Activated naive CD4-positive, alpha-beta T cell treated with anti-CD3 and anti-CD28 coated beads, Interleukin-2, amount 50 U/mL, for 24 hours (primary cell): ENCODE measurements around the gene PPTC7.
"Not testable (repeated sequence)": the region's sequence is repeated elsewhere in the genome, so short reads cannot be mapped to it uniquely, and the experiment has no call there.

Experiments used
- H3K27ac Mint-ChIP-seq: one replicate; pipeline ENCODE4 v1.8.0; 2021; ENCODE audit warnings: mild to moderate bottlenecking, mixed read lengths
- H3K27me3 Mint-ChIP-seq: one replicate; pipeline ENCODE4 v1.8.0; 2021; ENCODE audit warnings: mixed read lengths
- H3K36me3 Mint-ChIP-seq: one replicate; pipeline ENCODE4 v1.8.0; 2021; ENCODE audit warnings: mixed read lengths
- H3K4me1 Mint-ChIP-seq: one replicate; pipeline ENCODE4 v1.8.0; 2021; ENCODE audit warnings: mixed read lengths
- H3K4me3 Mint-ChIP-seq: one replicate; pipeline ENCODE4 v1.8.0; 2021; ENCODE audit warnings: mild to moderate bottlenecking, mixed read lengths
- H3K9me3 Mint-ChIP-seq: one replicate; pipeline ENCODE4 v1.8.0; 2021; ENCODE audit warnings: mixed read lengths

PPTC7 gene, protein sequence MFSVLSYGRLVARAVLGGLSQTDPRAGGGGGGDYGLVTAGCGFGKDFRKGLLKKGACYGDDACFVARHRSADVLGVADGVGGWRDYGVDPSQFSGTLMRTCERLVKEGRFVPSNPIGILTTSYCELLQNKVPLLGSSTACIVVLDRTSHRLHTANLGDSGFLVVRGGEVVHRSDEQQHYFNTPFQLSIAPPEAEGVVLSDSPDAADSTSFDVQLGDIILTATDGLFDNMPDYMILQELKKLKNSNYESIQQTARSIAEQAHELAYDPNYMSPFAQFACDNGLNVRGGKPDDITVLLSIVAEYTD

DNA sequence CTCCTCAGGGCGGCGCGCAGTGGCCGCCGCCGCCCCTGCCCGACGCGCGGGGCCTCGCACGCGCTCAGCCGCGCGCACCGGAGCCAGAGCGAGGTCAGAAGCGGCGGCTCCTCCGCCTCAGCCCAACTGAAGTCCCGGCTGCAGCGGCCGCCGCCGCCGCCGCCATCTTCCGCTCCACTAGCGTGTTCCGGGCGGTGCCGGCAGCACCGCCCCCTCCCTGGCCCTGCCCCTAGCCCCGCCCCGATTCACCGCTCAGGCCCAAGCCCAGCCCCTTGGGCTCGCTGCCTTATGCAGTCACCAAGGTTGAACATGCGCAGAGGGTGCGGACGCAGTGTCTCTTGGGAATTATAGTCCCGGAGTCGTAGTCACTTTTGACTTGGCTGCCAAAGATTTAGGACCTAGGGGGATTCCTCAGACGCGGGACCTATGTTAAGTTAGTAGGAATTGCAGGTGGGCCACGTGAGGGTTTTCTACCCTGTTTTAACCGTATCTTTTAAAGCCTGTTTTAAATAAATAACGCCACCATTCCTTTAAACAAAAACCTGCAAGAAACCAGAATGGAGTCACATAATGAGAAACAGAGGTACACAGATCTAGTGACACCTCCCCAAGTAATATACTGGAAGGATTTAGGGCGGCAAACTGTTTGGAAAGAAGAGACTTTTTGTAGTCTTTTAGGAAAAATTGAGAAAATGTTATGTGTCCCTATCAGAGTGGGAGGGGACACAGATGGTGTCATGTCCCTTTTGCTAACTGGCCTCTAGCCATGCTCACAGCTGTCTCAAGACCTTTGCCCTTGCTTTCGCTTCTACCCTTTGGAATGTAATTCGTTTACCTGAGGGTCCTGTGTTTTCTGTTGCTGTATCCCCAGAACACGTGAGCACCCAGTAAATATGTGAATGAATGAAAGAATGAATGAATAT is at the start of gene PPTC7:
Gene PPTC7, minus strand, starts transcription at position 182 of the 923 bp plus-strand sequence. CDS start 287 bp downstream, outside the sequence.
- peaks cover 62% of the 10 kb centered on the region for H3K4me1 Mint-ChIP-seq
- peaks cover 11% of the 10 kb centered on the region for H3K36me3 Mint-ChIP-seq
- peak within 1 kb of the TSS; percentile 99 for H3K27ac Mint-ChIP-seq
- H3K9me3 Mint-ChIP-seq: no peaks in the 10 kb centered on the region
- peak within 1 kb of the TSS; percentile 93 for H3K4me3 Mint-ChIP-seq
- no peaks in the 10 kb centered on the region for H3K27me3 Mint-ChIP-seq

DNA sequence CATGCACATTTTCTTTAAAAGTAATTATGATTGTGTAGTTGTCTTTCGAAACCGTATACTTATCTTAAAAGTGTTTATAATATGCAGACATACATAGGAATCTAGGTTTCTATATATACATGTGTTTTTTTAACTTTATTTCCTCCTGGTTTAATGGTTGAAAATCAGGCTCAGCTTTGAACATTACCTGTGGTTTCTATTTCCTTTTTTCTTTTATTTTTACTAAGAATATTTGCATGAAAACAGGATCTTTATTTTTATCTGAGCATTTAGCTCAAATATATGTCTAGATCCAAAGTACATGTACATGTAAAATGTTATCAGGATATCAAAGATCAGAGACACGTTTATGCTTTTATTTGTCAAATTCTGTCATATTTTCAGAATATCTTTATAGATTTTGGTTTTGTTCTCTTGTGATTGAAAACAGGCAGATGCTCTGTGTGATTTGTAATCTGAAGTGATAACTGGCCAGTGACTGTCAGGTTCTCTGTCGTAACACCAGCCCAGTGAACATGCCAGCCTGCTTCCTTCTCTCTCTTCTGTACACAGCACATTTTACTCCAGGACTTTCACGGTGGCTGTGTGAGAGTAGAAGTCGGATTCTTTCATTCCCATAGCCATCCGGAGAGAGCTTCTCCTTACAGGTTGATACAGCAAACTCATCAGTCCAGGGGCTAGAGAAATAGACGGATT is 44.5 kb upstream of the PPTC7 start:
- H3K27me3 Mint-ChIP-seq: no peaks in the 10 kb centered on the region
- no peaks in the 10 kb centered on the region for H3K9me3 Mint-ChIP-seq
- H3K27ac Mint-ChIP-seq: no peak overlapping the region
- peaks cover 19% of the 10 kb centered on the region for H3K4me1 Mint-ChIP-seq
- peak overlapping the region; percentile 33 for H3K4me3 Mint-ChIP-seq
- H3K36me3 Mint-ChIP-seq: peaks cover 8% of the 10 kb centered on the region

DNA sequence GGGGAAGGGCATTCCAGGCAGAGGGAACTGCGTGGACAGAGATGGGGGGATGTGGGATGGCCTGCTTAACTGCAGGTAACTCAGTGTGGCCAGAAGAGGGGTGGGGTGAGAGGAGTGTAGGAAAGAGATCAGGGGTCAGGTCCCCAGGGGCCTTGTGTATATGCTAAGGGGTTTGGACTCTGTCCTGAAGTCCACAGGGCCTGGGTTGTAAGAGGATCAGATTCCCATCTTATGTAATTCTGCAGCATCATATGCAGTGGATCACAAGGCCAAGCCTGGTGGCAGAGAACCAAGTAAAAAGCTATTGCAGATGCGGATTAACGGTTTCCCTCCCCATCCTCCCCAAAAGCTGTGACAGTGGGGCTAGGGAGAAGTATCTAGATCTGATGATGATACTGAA is 39.5 kb upstream of the PPTC7 start:
- H3K4me3 Mint-ChIP-seq: no peak overlapping the region
- no peaks in the 10 kb centered on the region for H3K36me3 Mint-ChIP-seq
- H3K9me3 Mint-ChIP-seq: no peaks in the 10 kb centered on the region
- no peaks in the 10 kb centered on the region for H3K27me3 Mint-ChIP-seq
- peaks cover 18% of the 10 kb centered on the region for H3K4me1 Mint-ChIP-seq
- no peak overlapping the region for H3K27ac Mint-ChIP-seq

DNA sequence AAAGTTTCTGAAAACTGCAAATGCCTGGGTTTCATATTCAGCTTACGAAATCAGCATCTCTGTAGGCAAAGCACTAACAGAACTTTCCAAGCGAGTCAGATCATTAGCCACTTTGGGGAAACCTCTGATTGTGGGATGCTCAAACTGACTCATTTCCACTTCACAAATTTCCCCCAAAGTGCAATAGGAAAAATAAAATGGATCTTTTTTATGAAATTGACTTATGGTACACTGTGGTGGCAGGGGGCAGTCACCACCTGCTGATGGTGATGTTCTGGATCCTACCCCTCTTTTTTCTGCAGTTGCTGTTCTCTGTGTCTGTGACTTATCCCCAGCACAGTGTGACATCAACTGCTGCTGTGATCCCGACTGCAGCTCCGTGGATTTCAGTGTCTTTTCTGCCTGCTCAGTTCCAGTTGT is 36.4 kb upstream of the PPTC7 start:
- Mint-ChIP-seq H3K4me1 (peaks cover 8% of the 10 kb centered on the region), H3K4me3 (peak overlapping the region; percentile 52), H3K27ac (peak overlapping the region; percentile 77), H3K36me3 (no peaks in the 10 kb centered on the region), H3K9me3 (no peaks in the 10 kb centered on the region), H3K27me3 (no peaks in the 10 kb centered on the region)

DNA sequence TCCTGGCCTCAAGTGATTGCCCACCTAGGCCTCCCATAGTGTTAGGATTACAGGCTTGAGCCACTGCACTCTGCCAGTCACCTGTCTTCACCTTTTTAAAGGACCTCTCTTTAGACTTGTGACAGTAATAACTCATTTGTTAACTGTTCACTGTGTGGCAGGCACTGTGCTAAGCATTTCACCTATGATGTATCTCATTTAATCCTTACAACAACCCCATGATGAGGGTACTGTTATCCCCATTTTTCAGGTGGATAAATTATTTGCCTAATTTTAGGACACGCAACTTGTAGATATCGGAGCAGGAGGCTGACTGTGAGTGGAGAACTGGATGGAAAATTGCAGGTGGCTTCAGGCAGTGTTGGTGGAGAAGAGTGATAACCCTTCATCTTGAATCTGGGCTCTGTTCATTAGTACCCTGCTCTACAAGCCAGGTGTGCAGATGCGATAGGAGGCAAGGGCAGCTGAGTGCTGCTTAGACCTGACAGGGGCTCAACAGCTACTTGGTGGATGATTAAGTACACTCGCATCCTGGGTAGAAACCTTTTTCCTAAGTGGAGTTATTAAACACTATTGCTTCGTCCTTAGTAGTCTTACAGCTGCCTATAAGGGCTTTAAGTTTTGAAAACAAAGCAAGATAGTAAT is 33.5 kb upstream of the PPTC7 start:
- Mint-ChIP-seq H3K27me3 (no peaks in the 10 kb centered on the region), H3K36me3 (no peaks in the 10 kb centered on the region), H3K9me3 (no peaks in the 10 kb centered on the region), H3K27ac (no peak overlapping the region), H3K4me3 (no peak overlapping the region), H3K4me1 (peaks cover 11% of the 10 kb centered on the region)

DNA sequence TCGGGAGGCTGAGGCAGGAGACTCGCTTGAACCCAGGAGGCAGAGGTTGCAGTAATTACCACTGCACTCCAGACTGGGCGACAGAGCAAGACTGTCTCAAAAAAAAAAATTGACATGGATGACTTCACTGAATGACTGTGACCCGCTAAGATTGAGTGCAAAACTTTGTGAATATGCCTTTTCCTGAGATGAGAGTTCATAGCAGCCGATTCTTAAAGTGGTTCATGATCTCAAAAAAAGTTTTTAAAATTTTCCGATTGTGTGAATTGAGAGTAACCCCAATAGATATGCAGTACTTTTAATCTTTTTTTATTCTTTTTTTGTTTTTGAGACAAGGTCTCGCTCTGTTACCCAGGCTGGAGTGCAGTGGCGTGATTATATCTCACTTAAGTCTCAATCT is 32.1 kb upstream of the PPTC7 start:
- no peak overlapping the region for H3K4me3 Mint-ChIP-seq

DNA sequence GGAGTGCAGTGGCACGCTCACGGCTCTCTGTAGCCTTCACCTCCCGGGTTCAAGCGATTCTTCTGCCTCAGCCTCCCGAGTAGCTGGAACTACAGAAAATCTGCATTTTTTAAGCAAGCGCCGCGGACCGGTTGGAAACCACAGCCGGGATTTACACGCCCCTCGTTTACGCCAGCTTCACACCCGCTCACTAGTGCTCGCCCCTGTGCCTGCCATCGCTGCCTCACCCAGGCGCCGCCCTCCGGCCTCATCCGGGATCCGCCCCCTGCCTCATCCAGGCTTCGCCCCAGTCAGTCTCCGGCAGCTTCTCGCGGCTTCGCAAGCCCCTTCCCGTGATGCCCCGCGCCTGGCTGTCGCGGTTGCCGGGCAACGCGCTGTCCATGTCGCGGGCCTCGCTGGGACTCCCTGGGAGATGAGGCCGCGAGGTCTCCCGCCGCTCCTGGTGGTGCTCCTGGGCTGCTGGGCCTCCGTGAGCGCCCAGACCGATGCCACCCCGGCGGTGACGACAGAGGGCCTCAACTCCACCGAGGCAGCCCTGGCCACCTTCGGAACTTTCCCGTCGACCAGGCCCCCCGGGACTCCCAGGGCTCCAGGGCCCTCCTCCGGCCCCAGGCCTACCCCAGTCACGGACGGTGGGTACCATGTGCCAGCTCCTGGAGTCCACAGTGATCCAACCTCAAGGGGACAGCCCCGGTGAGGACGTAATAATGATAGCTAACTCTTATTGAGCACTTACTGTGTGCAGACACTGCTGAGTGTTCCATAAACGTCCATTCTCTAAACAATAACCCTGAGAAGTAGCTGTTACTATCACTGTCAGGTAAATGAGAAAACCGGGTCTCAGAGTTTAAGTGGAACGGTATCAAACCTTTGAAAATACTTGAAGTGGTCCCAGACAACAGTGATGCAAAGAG is 30.9 kb upstream of the PPTC7 start, which contains the start of gene TCTN1:
Gene TCTN1, plus strand, starts transcription at position 359 of the 914 bp plus-strand sequence. Its CDS starts 54 bp downstream, at position 413.
- Mint-ChIP-seq H3K36me3 (no peaks in the 10 kb centered on the region), H3K9me3 (no peaks in the 10 kb centered on the region), H3K27me3 (no peaks in the 10 kb centered on the region), H3K4me1 (peaks cover 3% of the 10 kb centered on the region), H3K27ac (peak within 1 kb of the TSS; percentile 76), H3K4me3 (peak within 1 kb of the TSS; percentile 85)

More for the DNA sequence above, 32.1 kb upstream of the PPTC7 start:
- Mint-ChIP-seq H3K4me1 (peaks cover 11% of the 10 kb centered on the region), H3K36me3 (no peaks in the 10 kb centered on the region), H3K27me3 (no peaks in the 10 kb centered on the region), H3K9me3 (no peaks in the 10 kb centered on the region), H3K27ac (no peak overlapping the region)

DNA sequence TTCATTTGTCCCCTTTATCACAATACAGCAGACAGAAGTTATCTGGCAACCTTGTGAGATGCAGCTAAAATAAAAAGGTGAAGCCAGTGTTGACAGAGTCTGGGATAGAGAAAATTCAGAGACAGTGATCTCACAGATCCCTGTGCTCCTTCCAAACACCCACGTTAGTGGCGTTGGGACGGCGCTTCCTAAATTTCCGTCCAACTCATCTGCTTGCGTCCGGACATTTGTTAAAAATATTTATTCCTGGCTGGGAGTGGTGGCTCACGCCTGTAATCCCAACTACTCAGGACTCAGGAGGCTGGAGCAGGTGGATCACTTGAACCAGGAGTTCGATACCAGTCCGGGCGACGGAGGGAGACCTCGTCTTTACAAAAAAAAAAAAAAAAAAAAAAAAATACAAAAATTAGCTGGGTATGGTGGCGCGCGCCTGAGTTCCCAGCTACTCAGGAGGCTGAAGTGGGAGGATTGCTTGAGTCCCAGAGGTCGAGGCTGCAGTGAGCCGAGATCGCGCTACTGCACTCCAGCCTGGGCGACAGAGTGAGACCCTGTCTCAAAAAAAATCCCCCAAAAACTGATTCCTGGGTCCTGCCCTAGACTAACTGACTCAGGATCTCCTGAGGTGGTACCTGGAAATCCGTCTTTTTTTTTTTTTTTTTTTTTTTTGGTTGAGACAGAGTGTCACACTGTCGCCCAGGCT is 30.1 kb upstream of the PPTC7 start:
- H3K36me3 Mint-ChIP-seq: no peaks in the 10 kb centered on the region
- peak overlapping the region; percentile 85 for H3K4me3 Mint-ChIP-seq
- H3K9me3 Mint-ChIP-seq: no peaks in the 10 kb centered on the region
- peak overlapping the region; percentile 51 for H3K27ac Mint-ChIP-seq
- peaks cover 3% of the 10 kb centered on the region for H3K4me1 Mint-ChIP-seq
- H3K27me3 Mint-ChIP-seq: no peaks in the 10 kb centered on the region

DNA sequence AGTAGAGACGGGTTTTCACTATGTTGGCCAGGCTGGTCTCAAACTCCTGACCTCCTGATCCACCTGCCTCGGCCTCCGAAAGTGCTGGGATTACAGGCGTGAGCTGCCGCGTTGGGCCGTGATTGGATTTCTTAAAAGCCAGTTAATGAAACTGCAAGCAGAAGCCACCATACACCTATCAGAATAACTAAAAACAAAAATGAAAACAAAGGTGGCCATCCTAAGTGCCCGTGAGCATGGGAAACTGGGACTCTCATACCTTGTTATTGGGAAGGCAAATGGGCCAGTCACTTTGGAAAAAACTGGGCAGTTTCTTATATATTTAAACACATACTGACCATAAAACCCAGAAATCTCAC is 23.1 kb upstream of the PPTC7 start:
- Mint-ChIP-seq H3K36me3 (no peaks in the 10 kb centered on the region), H3K27ac (peak overlapping the region; percentile 84), H3K9me3 (no peaks in the 10 kb centered on the region), H3K4me3 (peak overlapping the region; percentile 91), H3K4me1 (peaks cover 15% of the 10 kb centered on the region), H3K27me3 (no peaks in the 10 kb centered on the region)

DNA sequence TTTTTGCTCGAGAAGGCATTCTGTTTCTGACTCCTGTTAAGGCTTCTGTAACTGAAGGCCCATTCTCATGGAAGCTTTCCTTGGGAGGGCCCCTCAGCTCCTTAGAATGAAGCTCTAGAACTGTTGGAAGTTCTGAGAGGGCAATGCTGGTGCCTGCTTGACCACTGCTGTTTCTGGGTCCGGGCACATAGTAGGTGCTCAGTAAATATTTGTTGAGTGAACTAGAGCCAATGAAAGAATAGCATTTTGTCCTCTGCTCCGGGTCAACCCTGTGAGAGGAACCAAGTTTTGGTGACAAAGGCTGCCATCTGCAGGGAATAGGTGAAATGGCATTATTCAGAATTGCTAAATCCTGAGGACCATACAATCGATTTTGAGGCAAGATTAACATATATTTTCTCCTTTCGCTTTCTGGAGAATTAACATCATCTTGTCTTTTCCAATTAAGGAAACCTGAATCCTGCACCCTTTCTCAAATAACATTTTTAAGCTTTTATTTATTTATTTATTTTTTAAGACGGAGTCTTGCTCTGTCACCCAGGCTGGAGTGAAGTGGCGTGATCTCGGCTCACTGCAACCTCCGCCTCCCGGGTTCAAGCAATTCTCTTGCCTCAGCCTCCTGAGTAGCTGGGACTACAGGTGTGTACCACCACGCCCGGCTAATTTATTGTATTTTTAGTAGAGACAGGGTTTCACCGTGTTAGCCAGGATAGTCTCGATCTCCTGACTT is 19.1 kb upstream of the PPTC7 start:
- not testable (repeated sequence) for H3K4me3 Mint-ChIP-seq, H3K27me3 Mint-ChIP-seq, H3K36me3 Mint-ChIP-seq, H3K9me3 Mint-ChIP-seq
- H3K4me1 Mint-ChIP-seq: peaks cover 25% of the 10 kb centered on the region
- H3K27ac Mint-ChIP-seq: peak overlapping the region; percentile 70

DNA sequence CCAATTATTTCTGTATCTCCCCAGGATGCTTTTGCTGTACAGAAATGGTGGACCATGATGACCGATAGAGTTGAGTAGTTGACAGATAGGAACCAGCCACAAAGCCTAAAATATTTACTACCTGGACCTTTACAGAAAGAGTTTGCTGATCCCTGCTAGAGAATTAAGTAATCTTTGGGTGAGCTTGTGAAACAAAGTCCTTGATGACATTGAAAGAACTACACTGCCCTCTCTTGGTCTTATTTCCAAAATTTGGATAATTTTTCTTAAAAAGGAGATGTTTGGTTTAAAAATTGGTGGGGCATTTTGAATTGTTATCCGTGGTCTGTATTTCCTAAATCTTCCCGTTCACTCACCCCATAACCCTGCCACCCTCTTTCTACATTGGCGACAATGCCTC is 17.1 kb upstream of the PPTC7 start:
- Mint-ChIP-seq H3K9me3 (no peaks in the 10 kb centered on the region), H3K27me3 (no peaks in the 10 kb centered on the region), H3K27ac (peak overlapping the region; percentile 69), H3K4me3 (no peak overlapping the region), H3K4me1 (peaks cover 20% of the 10 kb centered on the region), H3K36me3 (no peaks in the 10 kb centered on the region)

DNA sequence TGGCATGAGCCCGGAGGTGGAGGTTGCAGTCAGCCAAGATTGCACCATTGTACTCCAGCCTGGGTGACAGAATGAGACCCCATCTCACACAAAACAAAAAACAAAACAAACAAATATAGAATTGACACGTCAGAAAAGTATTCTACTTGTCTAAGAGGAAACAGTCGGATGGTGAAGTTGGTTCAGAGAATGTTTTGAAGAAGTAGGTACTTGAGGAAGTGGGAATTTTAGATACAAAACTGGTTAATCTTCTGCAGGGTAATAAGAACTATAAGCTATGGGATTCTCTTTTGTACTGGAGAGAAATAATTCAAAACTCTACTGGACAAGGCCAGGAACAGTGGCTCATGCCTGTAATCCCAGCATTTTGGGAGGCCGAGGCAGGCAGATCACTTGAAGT is 16.2 kb upstream of the PPTC7 start:
- Mint-ChIP-seq H3K27me3 (no peaks in the 10 kb centered on the region), H3K4me1 (peaks cover 19% of the 10 kb centered on the region), H3K4me3 (no peak overlapping the region), H3K9me3 (no peaks in the 10 kb centered on the region), H3K27ac (peak overlapping the region; percentile 35), H3K36me3 (no peaks in the 10 kb centered on the region)

DNA sequence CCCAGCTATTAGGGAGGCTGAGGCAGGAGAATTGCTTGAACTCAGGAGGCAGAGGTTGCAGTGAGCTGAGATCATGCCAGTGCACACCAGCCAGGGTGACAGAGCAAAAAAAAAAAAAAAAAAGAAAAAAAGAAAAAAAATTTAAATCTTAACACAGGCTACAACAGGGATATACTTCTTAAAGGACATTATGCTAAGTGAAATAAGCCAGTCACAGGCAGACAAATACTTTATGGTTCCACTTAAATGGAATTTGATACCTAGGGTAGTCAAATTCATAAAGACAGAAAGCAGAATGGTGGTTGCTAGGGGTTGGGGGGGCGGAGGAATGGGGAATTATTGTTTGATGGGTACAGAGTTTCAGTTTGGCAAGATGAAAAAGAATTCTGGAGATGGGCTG is 14.8 kb upstream of the PPTC7 start:
- Mint-ChIP-seq H3K9me3 (no peaks in the 10 kb centered on the region), H3K4me3 (no peak overlapping the region), H3K36me3 (no peaks in the 10 kb centered on the region), H3K4me1 (peaks cover 15% of the 10 kb centered on the region), H3K27me3 (no peaks in the 10 kb centered on the region), H3K27ac (no peak overlapping the region)
